Vagina (tissue), 2 donors: ENCODE measurements around the gene USF3. TPM values are rescaled to one million over a fixed set of nuclear protein-coding genes. Genes with fewer than 3 reads are reported as not detected.

ENCODE experiments used
- DNase-seq, 2 donors: peaks; one replicate each; pipeline ENCODE4 v3.0.0-alpha.2; 2017; ENCODE audit errors: extremely low spot score in 2 of 2
- H3K27ac ChIP-seq: fragments of 200-600 bp; sonication (generic); one replicate; pipeline ENCODE4 v1.5.1; 2019
- H3K27me3 ChIP-seq: fragments of 200-600 bp; sonication (generic); one replicate; pipeline ENCODE4 v1.5.1; 2019
- H3K36me3 ChIP-seq, 2 donors: fragments of 200-600 bp; sonication (generic); one replicate each; pipeline ENCODE4 v1.5.1; 2017 to 2019
- H3K4me1 ChIP-seq: fragments of 200-600 bp; sonication (generic); one replicate; pipeline ENCODE4 v1.5.1; 2019
- H3K4me3 ChIP-seq, 2 donors: fragments of 200-600 bp; sonication (generic); 1 replicate in 1 of 2; 2 replicates in 1 of 2; pipeline ENCODE4 v1.5.1; 2016 to 2019
- H3K9me3 ChIP-seq: fragments of 200-600 bp; sonication (generic); one replicate; pipeline ENCODE4 v1.5.1; 2019
- POLR2A ChIP-seq, 2 donors: fragments of 450-650 bp; IDR thresholded peaks; one replicate each; pipeline ENCODE4 v1.6.1; 2017; ENCODE audit warnings: antibody characterized with exemption in 2 of 2, mild to moderate bottlenecking in 2 of 2, moderate library complexity in 2 of 2
- POLR2AphosphoS5 ChIP-seq, 2 donors: sonication (generic); formaldehyde crosslinking; IDR thresholded peaks; one replicate each; pipeline ENCODE4 v1.9.0; 2017; ENCODE audit warnings: antibody characterized with exemption in 2 of 2, mild to moderate bottlenecking in 2 of 2, low read depth in 1 of 2; ENCODE audit not compliant: insufficient read depth in 1 of 2
- intact Hi-C: fragments of 100-400 bp; cut with DNase I; formaldehyde crosslinking; loops from one replicate; pipeline ENCODE4 v1.15.1; 2023
- total RNA-seq: library from RNA; depleted of rRNA; stranded (reverse); fragments of >200 nt; gene quantifications from one replicate; pipeline ENCODE4 v1.2.3, GENCODE V29; 2016
- TF ChIP-seq, protein P1 (sequence below), 3 experiments: fragments of 450-650 bp in 2 of 3; fragments of 200-600 bp in 1 of 3; sonication (generic) in 1 of 3; IDR thresholded peaks; one replicate each; pipeline ENCODE4 v1.5.1; 2017 to 2019; ENCODE audit warnings: antibody characterized with exemption in 3 of 3, mild to moderate bottlenecking in 2 of 3, moderate library complexity in 2 of 3

The USF3 gene
- total RNA-seq, 1 donor from 2014 or later = 19.2 TPM

DNA sequence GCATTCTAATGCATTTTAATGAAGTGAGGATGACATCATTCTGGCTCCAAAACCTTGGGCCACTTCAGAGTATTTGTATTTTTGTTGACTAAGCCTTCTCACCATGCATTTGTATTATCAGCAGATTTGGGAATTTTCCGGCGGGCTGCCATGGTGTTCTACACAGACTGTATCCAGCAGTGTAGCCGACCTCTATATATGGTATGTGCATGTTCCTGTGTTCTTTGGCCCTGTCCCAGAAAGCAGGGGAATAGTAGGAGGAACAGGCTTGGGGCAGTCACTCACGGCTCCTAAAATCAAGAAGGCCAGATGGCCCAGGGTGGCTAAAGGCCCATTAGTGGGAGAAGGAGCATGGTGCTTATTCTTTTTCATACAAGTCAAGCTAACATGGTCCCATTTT is 80.5 kb downstream of the USF3 start:
- H3K27me3 ChIP-seq = no peaks in the 10 kb centered on the region
- TF ChIP-seq, protein P1, sequence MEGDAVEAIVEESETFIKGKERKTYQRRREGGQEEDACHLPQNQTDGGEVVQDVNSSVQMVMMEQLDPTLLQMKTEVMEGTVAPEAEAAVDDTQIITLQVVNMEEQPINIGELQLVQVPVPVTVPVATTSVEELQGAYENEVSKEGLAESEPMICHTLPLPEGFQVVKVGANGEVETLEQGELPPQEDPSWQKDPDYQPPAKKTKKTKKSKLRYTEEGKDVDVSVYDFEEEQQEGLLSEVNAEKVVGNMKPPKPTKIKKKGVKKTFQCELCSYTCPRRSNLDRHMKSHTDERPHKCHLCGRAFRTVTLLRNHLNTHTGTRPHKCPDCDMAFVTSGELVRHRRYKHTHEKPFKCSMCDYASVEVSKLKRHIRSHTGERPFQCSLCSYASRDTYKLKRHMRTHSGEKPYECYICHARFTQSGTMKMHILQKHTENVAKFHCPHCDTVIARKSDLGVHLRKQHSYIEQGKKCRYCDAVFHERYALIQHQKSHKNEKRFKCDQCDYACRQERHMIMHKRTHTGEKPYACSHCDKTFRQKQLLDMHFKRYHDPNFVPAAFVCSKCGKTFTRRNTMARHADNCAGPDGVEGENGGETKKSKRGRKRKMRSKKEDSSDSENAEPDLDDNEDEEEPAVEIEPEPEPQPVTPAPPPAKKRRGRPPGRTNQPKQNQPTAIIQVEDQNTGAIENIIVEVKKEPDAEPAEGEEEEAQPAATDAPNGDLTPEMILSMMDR (IDR thresholded peaks at IDR 0.05) = no peak
- DNase-seq = no peak
- no peaks in the 10 kb centered on the region for H3K9me3 ChIP-seq
- no peaks in the 10 kb centered on the region for H3K4me1 ChIP-seq
- no peaks in the 10 kb centered on the region for H3K36me3 ChIP-seq
- intact Hi-C loops = no loop called here
- H3K27ac ChIP-seq = no peak overlapping the region
- H3K4me3 ChIP-seq = no peak overlapping the region

DNA sequence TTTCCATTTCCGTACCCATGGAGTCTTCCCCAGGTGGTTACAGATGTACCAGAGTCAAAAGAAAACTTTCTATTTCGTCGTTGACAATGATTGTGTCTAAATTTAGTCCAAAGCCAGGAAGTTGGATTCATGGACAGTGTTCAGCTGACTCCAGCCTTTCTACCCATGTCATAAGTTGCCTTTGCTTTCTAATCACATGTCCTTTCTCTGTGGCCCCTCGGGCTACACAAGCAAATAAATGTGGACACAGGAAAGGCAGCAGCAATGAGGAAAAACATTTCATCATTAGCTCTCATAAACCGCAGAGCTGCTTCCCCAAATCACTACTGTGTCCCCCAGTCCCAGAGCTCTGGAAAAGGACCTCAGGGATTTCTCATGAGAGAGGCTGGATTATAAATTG is 82.0 kb downstream of the USF3 start:
- intact Hi-C loops = no loop called here
- Histone ChIP-seq H3K4me1 (no peaks in the 10 kb centered on the region), H3K27me3 (no peaks in the 10 kb centered on the region), H3K9me3 (no peaks in the 10 kb centered on the region), H3K4me3 (no peak overlapping the region), H3K27ac (no peak overlapping the region), H3K36me3 (no peaks in the 10 kb centered on the region)
- TF ChIP-seq POLR2A (IDR thresholded peaks at IDR 0.05) (no peak), POLR2AphosphoS5 (IDR thresholded peaks at IDR 0.05; ENCODE audit: insufficient read depth in 1 of 2, low read depth in 1 of 2) (no peak)
- TF ChIP-seq, protein P1 (IDR thresholded peaks at IDR 0.05) = no peak
- no peak for DNase-seq

DNA sequence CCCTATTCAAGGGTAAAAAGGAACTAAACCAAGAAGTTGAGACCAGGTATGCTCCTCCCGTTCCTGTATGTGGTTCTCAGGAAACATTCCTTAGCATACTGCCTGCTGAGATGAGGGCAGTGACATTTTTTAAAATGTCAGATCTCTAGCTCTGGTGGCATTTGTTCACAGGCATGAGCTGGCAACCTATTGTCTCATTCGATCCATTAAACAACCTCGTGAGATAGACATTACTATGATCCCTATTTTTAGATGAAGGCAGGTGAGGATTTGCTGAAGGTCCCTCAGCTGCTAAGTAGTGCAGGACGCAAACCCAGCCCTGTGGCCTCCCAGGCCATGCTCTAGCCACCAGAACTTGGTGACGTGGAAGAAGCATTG is 89.2 kb downstream of the USF3 start:
- Histone ChIP-seq H3K36me3 (no peaks in the 10 kb centered on the region), H3K27ac (no peak overlapping the region), H3K27me3 (no peaks in the 10 kb centered on the region), H3K4me3 (no peak overlapping the region), H3K4me1 (no peaks in the 10 kb centered on the region), H3K9me3 (no peaks in the 10 kb centered on the region)
- intact Hi-C loops = no loop called here
- TF ChIP-seq POLR2AphosphoS5 (IDR thresholded peaks at IDR 0.05; ENCODE audit: insufficient read depth in 1 of 2, low read depth in 1 of 2) (no peak), POLR2A (IDR thresholded peaks at IDR 0.05) (no peak)
- TF ChIP-seq, protein P1 (IDR thresholded peaks at IDR 0.05) = no peak
- DNase-seq = no peak

DNA sequence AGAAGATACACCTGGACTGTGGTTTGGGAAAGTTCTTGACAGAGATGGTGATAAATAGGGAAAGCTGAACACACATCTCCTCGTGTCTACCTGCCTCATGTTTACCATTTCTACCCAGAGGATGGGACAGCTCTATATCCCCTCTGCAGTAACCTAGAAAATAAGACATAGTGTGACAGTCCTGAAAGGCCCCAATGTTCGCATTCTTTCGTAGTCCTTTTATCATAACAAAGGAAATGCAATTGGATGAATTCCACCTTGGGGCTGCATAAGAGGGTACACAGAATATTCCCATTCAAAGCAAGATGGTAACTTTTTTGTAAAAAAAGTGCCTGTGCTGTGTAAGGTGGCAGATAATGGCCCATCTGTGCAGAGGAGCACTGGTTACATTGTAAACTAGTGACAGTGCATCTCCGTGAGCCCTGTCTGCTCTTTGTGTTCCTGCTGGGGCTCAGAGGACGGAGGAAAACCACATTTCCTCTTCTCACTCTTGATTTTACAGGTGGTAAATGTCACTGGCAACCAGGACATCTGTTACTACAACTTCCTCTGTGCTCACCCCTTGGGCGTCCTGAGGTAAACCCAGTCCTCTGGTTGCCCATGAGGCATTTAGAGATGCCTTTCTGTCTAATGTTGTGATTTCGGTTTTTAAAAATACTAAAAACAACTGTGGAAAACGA is 89.8 kb downstream of the USF3 start:
- Histone ChIP-seq H3K4me1 (no peaks in the 10 kb centered on the region), H3K4me3 (no peak overlapping the region), H3K27ac (no peak overlapping the region), H3K27me3 (no peaks in the 10 kb centered on the region), H3K36me3 (no peaks in the 10 kb centered on the region), H3K9me3 (no peaks in the 10 kb centered on the region)
- intact Hi-C loops = no loop called here
- TF ChIP-seq POLR2A (IDR thresholded peaks at IDR 0.05) (no peak), POLR2AphosphoS5 (IDR thresholded peaks at IDR 0.05; ENCODE audit: insufficient read depth in 1 of 2, low read depth in 1 of 2) (no peak)
- TF ChIP-seq, protein P1 (IDR thresholded peaks at IDR 0.05) = no peak
- no peak for DNase-seq

DNA sequence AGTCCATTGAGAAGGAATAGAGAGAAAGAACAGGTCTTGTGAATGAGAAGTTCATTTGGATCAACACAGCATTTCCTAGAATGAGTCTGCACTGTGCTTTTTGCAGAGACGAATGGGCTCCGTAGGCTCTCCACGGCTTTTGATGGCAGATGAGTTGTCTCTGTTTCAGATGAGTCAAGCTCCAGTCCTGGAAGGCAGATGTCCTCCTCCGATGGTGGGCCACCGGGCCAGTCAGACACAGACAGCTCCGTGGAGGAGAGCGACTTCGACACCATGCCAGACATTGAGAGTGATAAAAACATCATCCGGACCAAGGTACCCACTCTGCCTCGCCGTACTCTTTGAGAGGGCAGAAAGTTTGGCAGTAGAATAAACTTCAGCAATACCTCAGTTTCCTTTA is 93.6 kb downstream of the USF3 start:
- DNase-seq = no peak
- Histone ChIP-seq H3K27ac (no peak overlapping the region), H3K36me3 (no peaks in the 10 kb centered on the region), H3K9me3 (no peaks in the 10 kb centered on the region), H3K27me3 (no peaks in the 10 kb centered on the region), H3K4me3 (no peak overlapping the region), H3K4me1 (no peaks in the 10 kb centered on the region)
- intact Hi-C loops = no loop called here
- TF ChIP-seq, protein P1 (IDR thresholded peaks at IDR 0.05) = no peak
- no peak for TF ChIP-seq POLR2AphosphoS5 (IDR thresholded peaks at IDR 0.05; ENCODE audit: insufficient read depth in 1 of 2, low read depth in 1 of 2)
- no peak for TF ChIP-seq POLR2A (IDR thresholded peaks at IDR 0.05)
